OCI-LY1 (cell line): ENCODE measurements around the gene MARK3.

Experiments
- EZH2 ChIP-seq: fragments of 200-600 bp; sonication (generic), shearing (Covaris generic); IDR thresholded peaks from 2 replicates; pipeline ENCODE4 v1.8.0; 2017; ENCODE audit warnings: borderline replicate concordance, mixed run types, mild to moderate bottlenecking, antibody characterized with exemption, low read length, moderate library complexity, mixed read lengths
- TF ChIP-seq, protein P1 (sequence below): fragments of 200-600 bp; sonication (generic), shearing (Covaris generic); IDR thresholded peaks from 2 replicates; pipeline ENCODE4 v1.5.1; 2017; ENCODE audit warnings: mild to moderate bottlenecking, antibody characterized with exemption, low read length, moderate library complexity, mixed read lengths

DNA sequence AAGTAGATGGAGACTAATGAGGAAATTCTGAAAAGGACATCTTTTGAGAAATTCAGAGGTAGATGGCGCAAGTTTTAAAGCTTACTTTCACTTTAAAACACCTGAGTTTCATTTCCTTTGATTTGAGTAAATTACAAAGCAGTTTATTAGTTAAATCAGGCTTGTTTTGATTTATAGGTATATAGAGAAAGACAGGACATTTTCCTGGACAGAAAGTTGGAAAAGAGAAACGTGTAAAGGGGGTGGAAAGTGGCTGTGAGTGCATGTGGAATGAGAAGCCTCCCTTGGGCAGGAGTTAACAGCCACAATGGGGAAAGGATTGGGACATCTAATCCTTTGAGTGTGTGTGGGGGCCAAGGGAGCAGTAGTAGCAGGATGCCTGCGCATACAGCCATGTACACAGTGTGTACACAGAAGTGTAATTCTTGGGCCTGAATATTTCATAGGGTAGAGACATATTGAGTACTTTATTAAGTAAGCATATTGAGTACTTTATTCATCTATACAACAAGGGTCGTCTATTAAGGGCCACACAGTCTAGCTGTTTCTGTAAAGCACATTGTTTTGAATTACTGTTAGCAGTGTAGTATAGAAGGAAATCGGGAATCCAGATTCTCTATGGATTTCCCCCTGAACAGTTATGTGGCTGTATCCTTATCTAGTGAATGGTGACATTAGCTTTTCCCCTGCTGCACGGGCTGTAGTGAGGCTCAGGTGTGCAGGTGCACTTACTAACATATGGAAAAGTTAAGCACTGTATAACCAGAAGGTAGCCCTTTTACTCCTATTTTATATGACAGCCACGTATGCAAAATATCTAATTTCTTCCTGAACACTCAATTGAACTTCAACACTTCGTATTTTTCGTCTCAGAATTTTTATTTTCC is 19.1 kb downstream of the MARK3 start:
- TF ChIP-seq, protein P1, sequence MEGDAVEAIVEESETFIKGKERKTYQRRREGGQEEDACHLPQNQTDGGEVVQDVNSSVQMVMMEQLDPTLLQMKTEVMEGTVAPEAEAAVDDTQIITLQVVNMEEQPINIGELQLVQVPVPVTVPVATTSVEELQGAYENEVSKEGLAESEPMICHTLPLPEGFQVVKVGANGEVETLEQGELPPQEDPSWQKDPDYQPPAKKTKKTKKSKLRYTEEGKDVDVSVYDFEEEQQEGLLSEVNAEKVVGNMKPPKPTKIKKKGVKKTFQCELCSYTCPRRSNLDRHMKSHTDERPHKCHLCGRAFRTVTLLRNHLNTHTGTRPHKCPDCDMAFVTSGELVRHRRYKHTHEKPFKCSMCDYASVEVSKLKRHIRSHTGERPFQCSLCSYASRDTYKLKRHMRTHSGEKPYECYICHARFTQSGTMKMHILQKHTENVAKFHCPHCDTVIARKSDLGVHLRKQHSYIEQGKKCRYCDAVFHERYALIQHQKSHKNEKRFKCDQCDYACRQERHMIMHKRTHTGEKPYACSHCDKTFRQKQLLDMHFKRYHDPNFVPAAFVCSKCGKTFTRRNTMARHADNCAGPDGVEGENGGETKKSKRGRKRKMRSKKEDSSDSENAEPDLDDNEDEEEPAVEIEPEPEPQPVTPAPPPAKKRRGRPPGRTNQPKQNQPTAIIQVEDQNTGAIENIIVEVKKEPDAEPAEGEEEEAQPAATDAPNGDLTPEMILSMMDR: no peak; the same call in 1 of the 2 replicates
- no peak for TF ChIP-seq EZH2
